Natural killer cell (primary cell): ENCODE measurements around the gene CYTH4. TPM values are rescaled to one million over a fixed set of nuclear protein-coding genes. Genes with fewer than 3 reads are reported as not detected.

Experiments used
- ATAC-seq, 3 donors: fragments of 150-1000 bp in 2 of 3; fragments of 200-7000 bp in 1 of 3; cut with Tn5 transposase; 1 replicate in 1 of 3; 2 replicates in 2 of 3; pipeline ENCODE4 v1.10.0; 2021; ENCODE audit warnings: mild to moderate bottlenecking in 2 of 3, moderate library complexity in 2 of 3
- DNase-seq, 2 donors: peaks; one replicate each; pipeline versions ENCODE4 v3.0.0 to v3.0.0-alpha.2; 2013 to 2021; ENCODE audit warnings: mixed read lengths in 1 of 2
- H3K27ac ChIP-seq: one replicate; pipeline ENCODE4 v1.5.1; 2013; ENCODE audit warnings: mild to moderate bottlenecking, low read length
- H3K27me3 ChIP-seq: one replicate; pipeline ENCODE4 v1.6.1; 2013; ENCODE audit warnings: low read length; ENCODE audit not compliant: control insufficient read depth, insufficient read depth
- H3K36me3 ChIP-seq: one replicate; pipeline ENCODE4 v1.6.1; 2013; ENCODE audit warnings: low read length; ENCODE audit not compliant: control insufficient read depth, insufficient read depth
- H3K4me1 ChIP-seq: one replicate; pipeline ENCODE4 v1.6.1; 2013; ENCODE audit warnings: low read length; ENCODE audit not compliant: control insufficient read depth, insufficient read depth
- H3K4me3 ChIP-seq: one replicate; pipeline ENCODE4 v1.5.1; 2013; ENCODE audit warnings: low read length
- H3K9me3 ChIP-seq: one replicate; pipeline ENCODE4 v1.6.1; 2013; ENCODE audit warnings: low read length; ENCODE audit not compliant: control insufficient read depth, insufficient read depth
- H3K27ac Mint-ChIP-seq, 2 donors: one replicate each; pipeline ENCODE4 v1.8.0; 2022; ENCODE audit warnings: mild to moderate bottlenecking in 2 of 2, mixed read lengths in 2 of 2, moderate library complexity in 1 of 2
- H3K27me3 Mint-ChIP-seq, 2 donors: one replicate each; pipeline ENCODE4 v1.8.0; 2022; ENCODE audit warnings: low read depth in 2 of 2, mixed read lengths in 2 of 2
- H3K36me3 Mint-ChIP-seq: one replicate; pipeline ENCODE4 v1.8.0; 2022; ENCODE audit warnings: mixed read lengths
- H3K4me1 Mint-ChIP-seq, 2 donors: one replicate each; pipeline ENCODE4 v1.8.0; 2022; ENCODE audit warnings: mixed read lengths in 2 of 2
- H3K4me3 Mint-ChIP-seq: one replicate; pipeline ENCODE4 v1.8.0; 2022; ENCODE audit warnings: mild to moderate bottlenecking, moderate library complexity, mixed read lengths
- H3K9me3 Mint-ChIP-seq, 2 donors: one replicate each; pipeline ENCODE4 v1.8.0; 2022; ENCODE audit warnings: mixed read lengths in 2 of 2
- WGBS: methylation state at CpG from one replicate; pipeline ENCODE4 v1.1.7; 2013; ENCODE audit warnings: missing lambda C conversion rate; ENCODE audit not compliant: insufficient coverage; 5-methylcytosine and 5-hydroxymethylcytosine counted together
- intact Hi-C: fragments of 100-400 bp; cut with micrococcal nuclease; formaldehyde crosslinking; loops from one replicate; pipeline ENCODE4 v1.14.2; 2022
- total RNA-seq, 4 donors: library from RNA; stranded (reverse); fragments of 120-200 nt in 1 of 4; gene quantifications; one replicate each; pipeline versions ENCODE4 v1.2.3 to v1.2.4, GENCODE V29; 2013 to 2022
- TF ChIP-seq, protein P1 (sequence below): fragments of 200-600 bp; IDR thresholded peaks from one replicate; pipeline ENCODE4 v1.8.0; 2022; ENCODE audit warnings: antibody characterized with exemption

CYTH4 gene
- total RNA-seq, 3 donors from 2014 or later (not counting 1 experiment from before 2014, with no cell fraction given) = 219 to 260 (median 249) TPM

- Histone ChIP-seq H3K4me3 (no peak overlapping the region), H3K9me3 (no peaks in the 10 kb centered on the region), H3K36me3 (peaks cover 91% of the 10 kb centered on the region), H3K27ac (peak overlapping the region; percentile 45), H3K4me1 (peaks cover 88% of the 10 kb centered on the region), H3K27me3 (no peaks in the 10 kb centered on the region)
- peak overlapping the region; percentile 79 to 89 for H3K27ac Mint-ChIP-seq
- ATAC-seq (no peak), DNase-seq (no peak)
- TF ChIP-seq, protein P1, sequence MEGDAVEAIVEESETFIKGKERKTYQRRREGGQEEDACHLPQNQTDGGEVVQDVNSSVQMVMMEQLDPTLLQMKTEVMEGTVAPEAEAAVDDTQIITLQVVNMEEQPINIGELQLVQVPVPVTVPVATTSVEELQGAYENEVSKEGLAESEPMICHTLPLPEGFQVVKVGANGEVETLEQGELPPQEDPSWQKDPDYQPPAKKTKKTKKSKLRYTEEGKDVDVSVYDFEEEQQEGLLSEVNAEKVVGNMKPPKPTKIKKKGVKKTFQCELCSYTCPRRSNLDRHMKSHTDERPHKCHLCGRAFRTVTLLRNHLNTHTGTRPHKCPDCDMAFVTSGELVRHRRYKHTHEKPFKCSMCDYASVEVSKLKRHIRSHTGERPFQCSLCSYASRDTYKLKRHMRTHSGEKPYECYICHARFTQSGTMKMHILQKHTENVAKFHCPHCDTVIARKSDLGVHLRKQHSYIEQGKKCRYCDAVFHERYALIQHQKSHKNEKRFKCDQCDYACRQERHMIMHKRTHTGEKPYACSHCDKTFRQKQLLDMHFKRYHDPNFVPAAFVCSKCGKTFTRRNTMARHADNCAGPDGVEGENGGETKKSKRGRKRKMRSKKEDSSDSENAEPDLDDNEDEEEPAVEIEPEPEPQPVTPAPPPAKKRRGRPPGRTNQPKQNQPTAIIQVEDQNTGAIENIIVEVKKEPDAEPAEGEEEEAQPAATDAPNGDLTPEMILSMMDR = no peak
- H3K36me3 Mint-ChIP-seq = peaks cover 15% of the 10 kb centered on the region
- 86% methylated on average over 5 of the region's 6 CpGs for WGBS
- peak overlapping the region; percentile 62 for H3K4me3 Mint-ChIP-seq
- peaks cover 62 to 83% of the 10 kb centered on the region in 2 donors for H3K4me1 Mint-ChIP-seq
- intact Hi-C loops = no loop called here
- H3K27me3 Mint-ChIP-seq = no peaks in the 10 kb centered on the region
- H3K9me3 Mint-ChIP-seq = no peaks in the 10 kb centered on the region
These were observed 19.0 kb downstream of the CYTH4 start for GRCh38 chr22:37301144-37301830.

- Mint-ChIP-seq H3K4me3 (no peak overlapping the region), H3K27me3 (no peaks in the 10 kb centered on the region), H3K4me1 (peaks cover 74 to 87% of the 10 kb centered on the region in 2 donors), H3K36me3 (peaks cover 14% of the 10 kb centered on the region), H3K27ac (peak overlapping the region; percentile 93), H3K9me3 (no peaks in the 10 kb centered on the region)
- Histone ChIP-seq H3K4me3 (no peak overlapping the region), H3K27ac (no peak overlapping the region), H3K4me1 (peaks cover 97% of the 10 kb centered on the region), H3K27me3 (no peaks in the 10 kb centered on the region), H3K9me3 (no peaks in the 10 kb centered on the region), H3K36me3 (peaks cover 75% of the 10 kb centered on the region)
- ATAC-seq = no peak
- intact Hi-C loops = no loop called here
- DNase-seq = no peak
- TF ChIP-seq, protein P1 = no peak
- WGBS = 95% methylated on average over 31 of the region's 31 CpGs
These were observed 20.6 kb downstream of the CYTH4 start for GRCh38 chr22:37302674-37303555.

DNA sequence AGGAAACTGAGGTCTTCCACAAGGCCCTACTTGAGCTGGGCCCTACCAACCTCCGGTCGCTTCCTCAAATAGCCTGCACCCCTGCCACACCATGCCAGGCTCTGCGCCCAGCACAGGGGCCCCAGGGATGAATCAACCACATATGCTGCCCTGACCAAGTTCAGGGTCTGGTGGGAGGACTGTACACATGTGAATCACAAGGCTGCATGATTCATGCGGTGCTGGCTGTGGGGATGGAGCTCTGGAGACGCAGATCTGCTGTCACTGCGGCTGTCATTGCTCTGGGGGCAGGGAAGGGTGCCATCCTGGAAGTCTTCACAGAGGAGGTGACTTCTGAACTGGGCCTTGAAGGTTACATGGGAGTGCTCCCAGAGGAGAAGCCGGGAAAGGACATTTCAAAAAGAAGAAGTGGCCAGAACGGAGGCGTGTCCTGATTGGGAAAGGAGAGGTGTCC is 21.5 kb downstream of the CYTH4 start:
- Mint-ChIP-seq H3K36me3 (peaks cover 7% of the 10 kb centered on the region), H3K9me3 (no peaks in the 10 kb centered on the region), H3K27me3 (no peaks in the 10 kb centered on the region), H3K4me3 (peak overlapping the region; percentile 53), H3K27ac (peak overlapping the region; percentile 93), H3K4me1 (peaks cover 74 to 87% of the 10 kb centered on the region in 2 donors)
- Histone ChIP-seq H3K27me3 (no peaks in the 10 kb centered on the region), H3K27ac (peak overlapping the region; percentile 39), H3K36me3 (peaks cover 69% of the 10 kb centered on the region), H3K4me1 (peaks cover 97% of the 10 kb centered on the region), H3K4me3 (no peak overlapping the region), H3K9me3 (no peaks in the 10 kb centered on the region)
- TF ChIP-seq, protein P1 = no peak
- ATAC-seq = peak; percentile 6 to 28 (median 8)
- peak in 1 of 2 donors; percentile 40 for DNase-seq
- intact Hi-C loops = no loop called here
- WGBS = 57% methylated on average over 9 of the region's 9 CpGs
